OCI-LY7 (cell line): ENCODE data around the gene EFCAB11.

Source experiments
- CTCF ChIP-seq: fragments of 200-600 bp; sonication (generic); conservative IDR thresholded peaks from 2 replicates; pipeline ENCODE4 v1.5.1; 2014; ENCODE audit warnings: mild to moderate bottlenecking, antibody characterized with exemption, low read length, moderate library complexity, mixed read lengths
- EZH2phosphoT487 ChIP-seq: fragments of 200-600 bp; sonication (generic); IDR thresholded peaks from 2 replicates; pipeline ENCODE4 v1.6.1; 2018; ENCODE audit warnings: low read depth, borderline replicate concordance, mild to moderate bottlenecking, mixed run types, antibody characterized with exemption, low read length, moderate library complexity, mixed read lengths

GRCh38 chr14:89845346-89845745 is 109.2 kb downstream of the EFCAB11 start:
- no peak for TF ChIP-seq EZH2phosphoT487
- TF ChIP-seq CTCF = no peak
